Panc1 (cell line): ENCODE results near the gene MPRIP. TPM values are rescaled to one million over a fixed set of nuclear protein-coding genes. Genes with fewer than 3 reads are reported as not detected.

Experiments used
- ATAC-seq: fragments of 200-7000 bp; cut with Tn5 transposase; 2 replicates; pipeline ENCODE4 v1.9.1; 2020; ENCODE audit warnings: mild to moderate bottlenecking, moderate library complexity
- Bru-seq: library from RNA; stranded (reverse); fragments of 400-500 nt; gene quantifications from one replicate; lab custom pipeline; 2021; lab: Mats Ljungman, UMichigan
- BruChase-seq, 2 experiments: library from RNA; stranded (reverse); fragments of 400-500 nt; gene quantifications; one replicate each; lab custom pipeline; 2021; lab: Mats Ljungman, UMichigan
- BruUV-seq: library from RNA; stranded (reverse); fragments of 400-500 nt; replicated peaks from 2 replicates; lab custom pipeline; 2021; lab: Mats Ljungman, UMichigan
- CTCF ChIA-PET: fragments of 300-600 bp; sonication (Branson Sonifier 250); formaldehyde crosslinking; loops from one replicate; lab custom pipeline; 2022; ENCODE audit warnings: antibody characterized with exemption; lab: Charles Lee
- POLR2A ChIA-PET: fragments of 300-600 bp; sonication (Branson Sonifier 250); formaldehyde crosslinking; loops from one replicate; lab custom pipeline; 2022; ENCODE audit warnings: antibody characterized with exemption; lab: Charles Lee
- DNase-seq: peaks from one replicate; pipeline ENCODE4 v3.0.0-alpha.2; 2010; ENCODE audit warnings: low read depth, low spot score
- H3K27ac ChIP-seq: 2 replicates; pipeline ENCODE4 v1.5.1; 2011; ENCODE audit warnings: mild to moderate bottlenecking, low read length, inconsistent platforms
- H3K27me3 ChIP-seq: fragments of 200-500 bp; sonication (Bioruptor generic); 2 replicates; pipeline ENCODE4 v1.6.0; 2014; ENCODE audit warnings: low read length, inconsistent platforms; ENCODE audit not compliant: control insufficient read depth, insufficient read depth
- H3K36me3 ChIP-seq: fragments of 200-500 bp; sonication (Bioruptor generic); 2 replicates; pipeline ENCODE4 v1.5.1; 2014; ENCODE audit warnings: inconsistent platforms, mild to moderate bottlenecking, low read length, moderate library complexity; ENCODE audit not compliant: control insufficient read depth, insufficient read depth
- H3K4me1 ChIP-seq: 2 replicates; pipeline ENCODE4 v1.5.1; 2011; ENCODE audit warnings: inconsistent platforms, mild to moderate bottlenecking, low read length, moderate library complexity; ENCODE audit not compliant: control insufficient read depth, insufficient read depth
- H3K4me3 ChIP-seq, 2 experiments: 2 replicates each; pipeline ENCODE4 v1.5.1; 2011 to 2012; ENCODE audit warnings: low read depth in 2 of 2, low read length in 2 of 2, mild to moderate bottlenecking in 2 of 2, inconsistent platforms in 1 of 2, moderate library complexity in 1 of 2
- H3K9me3 ChIP-seq: fragments of 200-500 bp; sonication (Bioruptor generic); 2 replicates; pipeline ENCODE4 v1.5.1; 2014; ENCODE audit warnings: low read depth, mild to moderate bottlenecking, inconsistent platforms, low read length, moderate library complexity; ENCODE audit not compliant: control insufficient read depth, insufficient read depth
- POLR2AphosphoS5 ChIP-seq: IDR thresholded peaks from 2 replicates; pipeline ENCODE4 v1.6.1; 2012; ENCODE audit warnings: mild to moderate bottlenecking, low read depth, low read length, moderate library complexity
- SIN3A ChIP-seq: IDR thresholded peaks from 2 replicates; pipeline ENCODE4 v1.6.1; 2012; ENCODE audit warnings: low read depth, mild to moderate bottlenecking, low read length, moderate library complexity, borderline replicate concordance; ENCODE audit not compliant: insufficient read depth
- TCF7L2 ChIP-seq: IDR thresholded peaks from 2 replicates; pipeline ENCODE4 v1.6.1; 2011; ENCODE audit warnings: mild to moderate bottlenecking, low read depth, low read length, inconsistent platforms
- in situ Hi-C: cut with HindIII; loops from 2 replicates; pipeline ENCODE4 v1.10.0; 2016; ENCODE audit warnings: low sequenced_read_pairs, low pct_unique_long_range_greater_than_20kb
- intact Hi-C: fragments of 100-400 bp; cut with micrococcal nuclease; formaldehyde crosslinking; loops from one replicate; pipeline ENCODE4 v1.10.0; 2022; ENCODE audit not compliant: unreplicated experiment
- long read RNA-seq: library from polyadenylated mRNA; unstranded; transcript quantifications from one replicate; pipeline ENCODE4 v2.0.0, GENCODE V29; 2021; ENCODE audit not compliant: unreplicated experiment
- polyA plus RNA-seq: library from polyadenylated mRNA; unstranded; fragments of >200 nt; gene quantifications from one replicate; pipeline ENCODE4 v1.2.1, GENCODE V29; 2012; ENCODE audit warnings: missing spikeins; ENCODE audit not compliant: insufficient read length
- total RNA-seq: library from RNA; stranded (reverse); gene quantifications from one replicate; pipeline ENCODE4 v1.2.1, GENCODE V29; 2021; ENCODE audit not compliant: unreplicated experiment
- TF ChIP-seq, protein P1 (sequence below): fragments of 450-650 bp; IDR thresholded peaks from 2 replicates; pipeline ENCODE4 v1.5.1; 2017; ENCODE audit warnings: mild to moderate bottlenecking
- TF ChIP-seq, protein P2 (sequence below), 2 experiments: IDR thresholded peaks; 2 replicates each; pipeline ENCODE4 v1.6.1; 2011 to 2012; ENCODE audit warnings: low read depth in 2 of 2, control low read depth in 1 of 2, low read length in 1 of 2, mild to moderate bottlenecking in 1 of 2, moderate library complexity in 1 of 2; ENCODE audit not compliant: insufficient read depth in 1 of 2

MPRIP gene, protein sequence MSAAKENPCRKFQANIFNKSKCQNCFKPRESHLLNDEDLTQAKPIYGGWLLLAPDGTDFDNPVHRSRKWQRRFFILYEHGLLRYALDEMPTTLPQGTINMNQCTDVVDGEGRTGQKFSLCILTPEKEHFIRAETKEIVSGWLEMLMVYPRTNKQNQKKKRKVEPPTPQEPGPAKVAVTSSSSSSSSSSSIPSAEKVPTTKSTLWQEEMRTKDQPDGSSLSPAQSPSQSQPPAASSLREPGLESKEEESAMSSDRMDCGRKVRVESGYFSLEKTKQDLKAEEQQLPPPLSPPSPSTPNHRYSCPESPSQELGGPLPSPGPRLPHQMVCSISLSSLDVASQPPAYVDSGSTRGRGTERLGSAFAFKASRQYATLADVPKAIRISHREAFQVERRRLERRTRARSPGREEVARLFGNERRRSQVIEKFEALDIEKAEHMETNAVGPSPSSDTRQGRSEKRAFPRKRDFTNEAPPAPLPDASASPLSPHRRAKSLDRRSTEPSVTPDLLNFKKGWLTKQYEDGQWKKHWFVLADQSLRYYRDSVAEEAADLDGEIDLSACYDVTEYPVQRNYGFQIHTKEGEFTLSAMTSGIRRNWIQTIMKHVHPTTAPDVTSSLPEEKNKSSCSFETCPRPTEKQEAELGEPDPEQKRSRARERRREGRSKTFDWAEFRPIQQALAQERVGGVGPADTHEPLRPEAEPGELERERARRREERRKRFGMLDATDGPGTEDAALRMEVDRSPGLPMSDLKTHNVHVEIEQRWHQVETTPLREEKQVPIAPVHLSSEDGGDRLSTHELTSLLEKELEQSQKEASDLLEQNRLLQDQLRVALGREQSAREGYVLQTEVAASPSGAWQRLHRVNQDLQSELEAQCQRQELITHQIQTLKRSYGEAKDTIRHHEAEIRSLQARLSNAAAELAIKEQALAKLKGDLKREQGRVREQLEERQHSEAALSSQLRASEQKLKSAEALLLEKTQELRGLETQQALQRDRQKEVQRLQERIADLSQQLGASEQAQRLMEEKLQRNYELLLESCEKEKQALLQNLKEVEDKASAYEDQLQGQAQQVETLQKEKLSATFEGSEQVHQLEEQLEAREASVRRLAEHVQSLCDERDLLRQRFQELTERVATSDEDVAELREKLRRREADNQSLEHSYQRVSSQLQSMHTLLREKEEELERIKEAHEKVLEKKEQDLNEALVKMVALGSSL (N-terminal part only)
- total RNA-seq = 155 TPM
- 100 TPM for polyA plus RNA-seq
- Bru-seq, nascent RNA = percentile 73 among the genes with signal in this experiment
- percentile 73 among the genes with signal in this experiment for BruChase-seq, experiment 1, labeled RNA remaining after a 2-hour chase
- percentile 80 among the genes with signal in this experiment for BruChase-seq, experiment 2, labeled RNA remaining after a 6-hour chase
- long read RNA-seq, full-length matches to known transcripts = 30 of 177 reads
- long read RNA-seq, partial matches to known transcripts = 104 of 177 reads
- long read RNA-seq, other reads (novel, unspliced or antisense) = 43 of 177 reads

DNA sequence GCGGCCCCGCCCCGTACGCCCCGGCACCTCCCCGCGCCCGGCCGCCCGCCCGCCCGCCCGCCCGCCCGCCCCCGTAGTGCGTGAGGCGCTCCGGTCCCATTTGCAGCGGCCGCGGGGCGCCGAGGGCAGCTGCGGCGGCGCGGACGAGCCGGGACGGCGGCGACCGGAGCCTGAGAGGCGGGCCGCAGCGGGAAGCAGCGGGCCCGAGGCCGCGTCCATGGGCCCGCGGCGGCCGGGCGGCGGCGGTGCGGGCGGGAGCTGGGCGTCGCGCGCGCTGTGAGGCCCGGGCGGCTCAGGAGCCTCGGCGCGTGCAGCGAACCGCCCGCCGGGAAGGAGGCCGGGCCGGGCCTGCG, at the start of gene MPRIP:
TSS of gene MPRIP (plus strand) at position 74 of the 353 bp plus-strand sequence. CDS start 392 bp downstream, outside the sequence.
- Histone ChIP-seq H3K9me3 (no peaks in the 10 kb centered on the region), H3K27ac (peak within 1 kb of the TSS; percentile 78), H3K4me1 (peaks cover 25% of the 10 kb centered on the region), H3K36me3 (no peaks in the 10 kb centered on the region; the same call in 1 of the 2 replicates), H3K4me3 (peak within 1 kb of the TSS; percentile 77 to 90), H3K27me3 (no peaks in the 10 kb centered on the region)
- POLR2A ChIA-PET = no interaction called here
- BruUV-seq = no TSS peak
- intact Hi-C loops = no loop called here
- in situ Hi-C loops = no loop called here
- DNase-seq (no peak), ATAC-seq (no peak; the same call in 1 of the 2 replicates)
- no peak for TF ChIP-seq TCF7L2
- TF ChIP-seq, protein P1, sequence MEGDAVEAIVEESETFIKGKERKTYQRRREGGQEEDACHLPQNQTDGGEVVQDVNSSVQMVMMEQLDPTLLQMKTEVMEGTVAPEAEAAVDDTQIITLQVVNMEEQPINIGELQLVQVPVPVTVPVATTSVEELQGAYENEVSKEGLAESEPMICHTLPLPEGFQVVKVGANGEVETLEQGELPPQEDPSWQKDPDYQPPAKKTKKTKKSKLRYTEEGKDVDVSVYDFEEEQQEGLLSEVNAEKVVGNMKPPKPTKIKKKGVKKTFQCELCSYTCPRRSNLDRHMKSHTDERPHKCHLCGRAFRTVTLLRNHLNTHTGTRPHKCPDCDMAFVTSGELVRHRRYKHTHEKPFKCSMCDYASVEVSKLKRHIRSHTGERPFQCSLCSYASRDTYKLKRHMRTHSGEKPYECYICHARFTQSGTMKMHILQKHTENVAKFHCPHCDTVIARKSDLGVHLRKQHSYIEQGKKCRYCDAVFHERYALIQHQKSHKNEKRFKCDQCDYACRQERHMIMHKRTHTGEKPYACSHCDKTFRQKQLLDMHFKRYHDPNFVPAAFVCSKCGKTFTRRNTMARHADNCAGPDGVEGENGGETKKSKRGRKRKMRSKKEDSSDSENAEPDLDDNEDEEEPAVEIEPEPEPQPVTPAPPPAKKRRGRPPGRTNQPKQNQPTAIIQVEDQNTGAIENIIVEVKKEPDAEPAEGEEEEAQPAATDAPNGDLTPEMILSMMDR = no peak
- CTCF ChIA-PET = no interaction called here

DNA sequence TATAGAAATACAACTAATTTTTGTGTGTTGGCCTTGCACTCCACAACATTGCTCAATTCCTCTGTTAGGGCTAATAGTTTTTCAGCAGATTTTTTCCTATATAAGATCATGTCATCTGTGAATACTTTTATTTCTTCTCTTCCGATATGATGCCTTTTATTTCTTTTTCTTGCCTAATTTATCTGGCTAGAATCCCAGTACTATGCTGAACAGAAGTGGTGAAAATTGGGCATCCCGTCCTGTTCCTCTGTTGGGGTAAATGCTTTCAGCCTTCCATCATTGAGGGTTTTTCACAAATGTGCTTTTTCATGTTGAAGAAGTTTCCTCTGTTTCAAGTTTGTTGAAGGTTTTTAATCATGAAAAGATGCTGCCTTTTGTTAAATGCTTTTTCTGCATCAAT, 47.6 kb upstream of the MPRIP start:
- Histone ChIP-seq H3K36me3 (no peaks in the 10 kb centered on the region), H3K27ac (no peak overlapping the region), H3K27me3 (no peaks in the 10 kb centered on the region), H3K4me3 (no peak overlapping the region), H3K4me1 (no peaks in the 10 kb centered on the region), H3K9me3 (no peaks in the 10 kb centered on the region)
- ChIA-PET POLR2A (no interaction called here), CTCF (no interaction called here)
- BruUV-seq = no TSS peak
- ATAC-seq = no peak
- no peak for DNase-seq
- TF ChIP-seq SIN3A (no peak), TCF7L2 (no peak), POLR2AphosphoS5 (no peak)
- TF ChIP-seq, protein P1 = no peak
- TF ChIP-seq, protein P2, sequence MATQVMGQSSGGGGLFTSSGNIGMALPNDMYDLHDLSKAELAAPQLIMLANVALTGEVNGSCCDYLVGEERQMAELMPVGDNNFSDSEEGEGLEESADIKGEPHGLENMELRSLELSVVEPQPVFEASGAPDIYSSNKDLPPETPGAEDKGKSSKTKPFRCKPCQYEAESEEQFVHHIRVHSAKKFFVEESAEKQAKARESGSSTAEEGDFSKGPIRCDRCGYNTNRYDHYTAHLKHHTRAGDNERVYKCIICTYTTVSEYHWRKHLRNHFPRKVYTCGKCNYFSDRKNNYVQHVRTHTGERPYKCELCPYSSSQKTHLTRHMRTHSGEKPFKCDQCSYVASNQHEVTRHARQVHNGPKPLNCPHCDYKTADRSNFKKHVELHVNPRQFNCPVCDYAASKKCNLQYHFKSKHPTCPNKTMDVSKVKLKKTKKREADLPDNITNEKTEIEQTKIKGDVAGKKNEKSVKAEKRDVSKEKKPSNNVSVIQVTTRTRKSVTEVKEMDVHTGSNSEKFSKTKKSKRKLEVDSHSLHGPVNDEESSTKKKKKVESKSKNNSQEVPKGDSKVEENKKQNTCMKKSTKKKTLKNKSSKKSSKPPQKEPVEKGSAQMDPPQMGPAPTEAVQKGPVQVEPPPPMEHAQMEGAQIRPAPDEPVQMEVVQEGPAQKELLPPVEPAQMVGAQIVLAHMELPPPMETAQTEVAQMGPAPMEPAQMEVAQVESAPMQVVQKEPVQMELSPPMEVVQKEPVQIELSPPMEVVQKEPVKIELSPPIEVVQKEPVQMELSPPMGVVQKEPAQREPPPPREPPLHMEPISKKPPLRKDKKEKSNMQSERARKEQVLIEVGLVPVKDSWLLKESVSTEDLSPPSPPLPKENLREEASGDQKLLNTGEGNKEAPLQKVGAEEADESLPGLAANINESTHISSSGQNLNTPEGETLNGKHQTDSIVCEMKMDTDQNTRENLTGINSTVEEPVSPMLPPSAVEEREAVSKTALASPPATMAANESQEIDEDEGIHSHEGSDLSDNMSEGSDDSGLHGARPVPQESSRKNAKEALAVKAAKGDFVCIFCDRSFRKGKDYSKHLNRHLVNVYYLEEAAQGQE (IDR thresholded peaks at IDR 0.05; ENCODE audit: insufficient read depth in 1 of 2, low read depth in 2 of 2, low read length in 1 of 2) = no peak
- intact Hi-C loops (loop anchor here (10.0 kb wide), 1 partner anchor 200 kb away; no protein-coding TSS in a partner anchor), in situ Hi-C loops (no loop called here)
